RWPE2 (cell line): ENCODE results near the gene HRAS.

Experiments used
- ATAC-seq: fragments of 200-7000 bp; cut with Tn5 transposase; 3 replicates; pipeline ENCODE4 v1.9.1; 2021; ENCODE audit warnings: low read depth
- DNase-seq: peaks from one replicate; pipeline ENCODE4 v3.0.0-alpha.2; 2020; ENCODE audit warnings: low spot score
- H3K27ac ChIP-seq: fragments of 450-650 bp; 2 replicates; pipeline ENCODE4 v1.5.1; 2017; ENCODE audit warnings: mild to moderate bottlenecking; ENCODE audit not compliant: poor library complexity, severe bottlenecking
- H3K27me3 ChIP-seq: fragments of 250-450 bp; sonication (Bioruptor Pico); 2 replicates; pipeline ENCODE4 v1.5.1; 2021; ENCODE audit warnings: mild to moderate bottlenecking, moderate library complexity; ENCODE audit not compliant: insufficient read depth, poor library complexity, severe bottlenecking
- H3K36me3 ChIP-seq: fragments of 250-450 bp; sonication (Bioruptor Pico); 2 replicates; pipeline ENCODE4 v1.5.1; 2020; ENCODE audit warnings: low read depth, mild to moderate bottlenecking, moderate library complexity
- H3K4me1 ChIP-seq: fragments of 250-450 bp; sonication (Bioruptor Pico); 2 replicates; pipeline ENCODE4 v1.5.1; 2021; ENCODE audit warnings: mild to moderate bottlenecking, moderate library complexity; ENCODE audit not compliant: insufficient read depth, poor library complexity, severe bottlenecking
- H3K4me3 ChIP-seq: fragments of 250-450 bp; sonication (Bioruptor Pico); 2 replicates; pipeline ENCODE4 v1.5.1; 2021; ENCODE audit warnings: mild to moderate bottlenecking, moderate library complexity; ENCODE audit not compliant: severe bottlenecking
- H3K9me3 ChIP-seq: fragments of 250-450 bp; sonication (Bioruptor Pico); 2 replicates; pipeline ENCODE4 v1.5.1; 2021; ENCODE audit warnings: mild to moderate bottlenecking, moderate library complexity; ENCODE audit not compliant: severe bottlenecking
- CTCF ChIP-seq: fragments of 450-650 bp; IDR thresholded peaks from one replicate; pipeline ENCODE4 v1.5.1; 2017; ENCODE audit warnings: mild to moderate bottlenecking, moderate library complexity; ENCODE audit not compliant: poor library complexity, severe bottlenecking

HRAS gene

GRCh38 chr11:550021-550745 lies 14.8 kb upstream of the HRAS start:
- H3K9me3 ChIP-seq, result no peaks in the 10 kb centered on the region
- no peaks in the 10 kb centered on the region for H3K36me3 ChIP-seq
- TF ChIP-seq CTCF, result no peak
- H3K27ac ChIP-seq, result no peak overlapping the region
- no peak for DNase-seq
- no peak overlapping the region for H3K4me3 ChIP-seq
- no peak for ATAC-seq
- no peaks in the 10 kb centered on the region for H3K4me1 ChIP-seq
- H3K27me3 ChIP-seq, result peaks cover 1% of the 10 kb centered on the region

- H3K9me3 ChIP-seq, result no peaks in the 10 kb centered on the region
- 0 out of 3 replicates have a peak, but pooled peaks have one; percentile 16 for ATAC-seq
- no peak for TF ChIP-seq CTCF
- H3K4me3 ChIP-seq, result no peak overlapping the region
- H3K36me3 ChIP-seq, result no peaks in the 10 kb centered on the region
- DNase-seq, result no peak
- H3K4me1 ChIP-seq, result no peaks in the 10 kb centered on the region
- no peaks in the 10 kb centered on the region for H3K27me3 ChIP-seq
- H3K27ac ChIP-seq, result no peak overlapping the region
Measured at GRCh38 chr11:548700-549603, 13.6 kb upstream of the HRAS start.

- Histone ChIP-seq H3K9me3 (no peaks in the 10 kb centered on the region), H3K27ac (no peak overlapping the region), H3K4me1 (no peaks in the 10 kb centered on the region), H3K27me3 (no peaks in the 10 kb centered on the region), H3K36me3 (no peaks in the 10 kb centered on the region), H3K4me3 (no peak overlapping the region)
- no peak for TF ChIP-seq CTCF
- DNase-seq (no peak), ATAC-seq (no peak)
Measured at GRCh38 chr11:545171-545570, 9.8 kb upstream of the HRAS start.

- Histone ChIP-seq H3K4me3 (no peak overlapping the region), H3K27ac (no peak overlapping the region), H3K36me3 (no peaks in the 10 kb centered on the region), H3K4me1 (no peaks in the 10 kb centered on the region), H3K27me3 (no peaks in the 10 kb centered on the region), H3K9me3 (no peaks in the 10 kb centered on the region)
- ATAC-seq (no peak), DNase-seq (no peak)
- TF ChIP-seq CTCF, result no peak
Measured at GRCh38 chr11:544817-545166, 9.4 kb upstream of the HRAS start.

GRCh38 chr11:541433-541885 lies 6.1 kb upstream of the HRAS start:
- DNase-seq (no peak), ATAC-seq (no peak)
- no peaks in the 10 kb centered on the region for H3K27me3 ChIP-seq
- no peaks in the 10 kb centered on the region for H3K4me1 ChIP-seq
- H3K36me3 ChIP-seq, result no peaks in the 10 kb centered on the region
- H3K9me3 ChIP-seq, result no peaks in the 10 kb centered on the region
- no peak overlapping the region for H3K27ac ChIP-seq
- no peak for TF ChIP-seq CTCF
- H3K4me3 ChIP-seq, result no peak overlapping the region
